Posterior vena cava (tissue), 2 donors: Measurements from ENCODE around the gene MARK2. TPM values are rescaled to one million over a fixed set of nuclear protein-coding genes. Genes with fewer than 3 reads are reported as not detected.

Source experiments
- DNase-seq: peaks from one replicate; pipeline ENCODE4 v3.0.0-alpha.2; 2020; ENCODE audit warnings: low spot score
- intact Hi-C, 2 donors: fragments of 100-400 bp; cut with DNase I; formaldehyde crosslinking; loops; one replicate each; pipeline versions ENCODE4 v1.14.1 to v1.14.2; 2022 to 2023
- total RNA-seq, 2 donors: library from RNA; stranded (reverse); fragmentation: NEBNext Ultra II Directional; extraction: Animal tissue kit (Norgen Biotek cat#: 25700); gene quantifications; one replicate each; pipeline ENCODE4 v1.2.1, GENCODE V29; 2021
- donor health status: DM: yes; HTN: yes; CAD: no.
- donor health status: DM: yes; HTN: yes; CAD: no.

Gene MARK2
- total RNA-seq, 2 donors from 2014 or later: 20.5 to 24.5 TPM

DNA sequence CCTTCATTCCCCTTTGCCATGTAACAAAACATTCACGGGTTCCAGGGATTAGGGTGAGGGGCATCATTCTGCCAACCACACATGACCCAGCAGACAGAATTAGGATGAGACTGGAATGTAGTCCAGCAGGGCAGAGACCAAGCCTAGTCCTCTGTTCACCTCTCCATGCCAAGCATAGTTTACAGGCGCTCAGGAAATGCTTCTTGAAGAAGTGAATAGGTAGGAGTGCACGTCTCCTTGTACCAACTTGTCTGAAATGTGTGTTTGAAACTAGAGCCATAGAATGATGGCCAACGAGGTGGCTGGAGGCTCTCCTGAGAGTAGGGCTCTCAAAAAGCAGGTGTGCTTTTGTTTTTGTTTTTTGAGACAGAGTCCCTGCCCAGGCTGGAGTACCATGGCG lies 17.5 kb upstream of the MARK2 start:
- intact Hi-C loops: no loop called here
- DNase-seq: no peak

- intact Hi-C loops: no loop called here
- DNase-seq: no peak
Measured at GRCh38 chr11:63826471-63827190, 12.3 kb upstream of the MARK2 start.

DNA sequence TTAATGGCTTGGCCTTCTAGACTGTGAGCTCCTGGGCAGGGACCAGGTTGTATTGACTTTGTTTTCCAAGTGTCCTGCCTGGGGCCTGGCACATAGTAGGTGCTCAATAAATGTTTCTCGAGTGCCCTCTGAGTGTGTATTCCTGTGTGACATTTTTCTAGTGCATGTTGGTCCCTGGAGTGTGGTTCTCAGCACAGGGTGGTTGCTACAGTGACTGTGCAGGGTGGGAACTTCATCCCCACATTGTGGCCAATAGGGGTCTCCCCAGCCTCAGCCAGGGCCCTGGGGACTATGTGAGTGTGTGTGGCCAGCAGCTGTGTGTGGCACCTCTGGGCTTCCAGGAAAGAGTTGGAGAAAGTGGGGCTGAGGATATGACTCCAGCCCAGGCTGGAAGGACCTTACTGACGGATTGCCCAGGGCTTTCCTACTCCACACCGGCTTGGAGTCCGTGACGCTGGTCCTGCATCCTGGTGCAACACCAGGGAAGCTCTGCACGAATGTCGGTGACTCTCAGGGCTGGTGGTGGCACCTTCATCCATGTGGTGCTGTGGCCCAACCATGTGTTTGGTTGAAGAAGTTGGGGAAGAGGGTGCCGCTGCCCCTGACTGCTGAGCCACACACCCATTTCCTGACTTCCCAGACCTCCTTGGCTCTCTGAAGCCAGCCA lies 9.0 kb upstream of the MARK2 start:
- DNase-seq: peak; percentile 53
- intact Hi-C loops: loop anchor here in 1 of 2 donors (10.0 kb wide), 1 partner anchor 315 kb away; no protein-coding TSS in a partner anchor

GRCh38 chr11:63831326-63831725 lies 7.6 kb upstream of the MARK2 start:
- DNase-seq: no peak
- intact Hi-C loops: loop anchor here in 1 of 2 donors (10.0 kb wide), 1 partner anchor 313 kb away; no protein-coding TSS in a partner anchor

- DNase-seq: peak; percentile 35
- intact Hi-C loops: loop anchor here in 1 of 2 donors (10.0 kb wide), 1 partner anchor 312 kb away; no protein-coding TSS in a partner anchor
Measured at GRCh38 chr11:63832336-63832735, 6.6 kb upstream of the MARK2 start.

- intact Hi-C loops: loop anchor here in 1 of 2 donors (10.0 kb wide), 1 partner anchor 312 kb away; no protein-coding TSS in a partner anchor
- peak; percentile 30 for DNase-seq
Measured at GRCh38 chr11:63833048-63833447, 5.9 kb upstream of the MARK2 start.

GRCh38 chr11:63834535-63835157 lies 4.3 kb upstream of the MARK2 start:
- peak; percentile 47 for DNase-seq
- intact Hi-C loops: loop anchor here (5.0 to 10.0 kb wide), 2 partner anchors 310 to 318 kb away; no protein-coding TSS in a partner anchor

- intact Hi-C loops: loop anchor here (5.0 to 10.0 kb wide), 2 partner anchors 310 to 317 kb away; no protein-coding TSS in a partner anchor
Measured at GRCh38 chr11:63835158-63835545, 3.8 kb upstream of the MARK2 start.

GRCh38 chr11:63837027-63837688 lies 1.8 kb upstream of the MARK2 start:
- intact Hi-C loops: loop anchor here (1.0 to 10.0 kb wide), 3 partner anchors 109 to 315 kb away; no protein-coding TSS in a partner anchor
- peak; percentile 83 for DNase-seq

More at GRCh38 chr11:63835158-63835545, 3.8 kb upstream of the MARK2 start:
- DNase-seq: peak; percentile 64

GRCh38 chr11:63837739-63838138 lies 1.2 kb upstream of the MARK2 start:
- intact Hi-C loops: loop anchor here (1.0 to 10.0 kb wide), 3 partner anchors 109 to 315 kb away; no protein-coding TSS in a partner anchor
- no peak for DNase-seq

DNA sequence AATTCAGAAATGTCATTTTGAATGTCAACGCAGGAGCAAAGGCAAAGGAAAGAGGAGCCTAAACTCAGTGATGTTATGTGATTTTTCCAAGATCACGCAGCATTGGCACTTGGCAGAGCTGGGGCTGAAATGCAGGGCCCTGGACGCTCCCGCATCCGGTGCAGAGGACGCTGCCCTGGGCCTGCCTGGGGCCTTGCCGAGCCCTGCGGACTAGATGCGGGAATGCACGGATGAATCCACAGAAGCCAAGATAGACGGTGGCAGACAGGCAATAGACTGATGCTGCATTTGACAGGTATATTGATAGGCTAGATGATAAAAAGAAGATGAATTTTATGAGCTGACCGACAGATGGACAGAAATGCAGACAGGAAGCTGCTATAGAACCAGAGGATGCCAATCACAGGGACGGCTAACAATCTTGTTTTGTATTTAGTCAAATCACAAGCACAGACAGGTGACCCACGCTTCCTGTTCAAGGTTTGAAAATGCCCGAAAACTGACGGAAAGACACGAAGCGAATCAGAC lies 696 bp upstream of the MARK2 start:
- peak; percentile 85 for DNase-seq
- intact Hi-C loops: loop anchor here (5.0 to 10.0 kb wide), 2 partner anchors 307 to 314 kb away; no protein-coding TSS in a partner anchor

- peak; percentile 84 for DNase-seq
- intact Hi-C loops: loop anchor here (5.0 to 10.0 kb wide), 2 partner anchors 305 to 313 kb away; no protein-coding TSS in a partner anchor
Measured at GRCh38 chr11:63839508-63840355, 822 bp downstream of the MARK2 start.

DNA sequence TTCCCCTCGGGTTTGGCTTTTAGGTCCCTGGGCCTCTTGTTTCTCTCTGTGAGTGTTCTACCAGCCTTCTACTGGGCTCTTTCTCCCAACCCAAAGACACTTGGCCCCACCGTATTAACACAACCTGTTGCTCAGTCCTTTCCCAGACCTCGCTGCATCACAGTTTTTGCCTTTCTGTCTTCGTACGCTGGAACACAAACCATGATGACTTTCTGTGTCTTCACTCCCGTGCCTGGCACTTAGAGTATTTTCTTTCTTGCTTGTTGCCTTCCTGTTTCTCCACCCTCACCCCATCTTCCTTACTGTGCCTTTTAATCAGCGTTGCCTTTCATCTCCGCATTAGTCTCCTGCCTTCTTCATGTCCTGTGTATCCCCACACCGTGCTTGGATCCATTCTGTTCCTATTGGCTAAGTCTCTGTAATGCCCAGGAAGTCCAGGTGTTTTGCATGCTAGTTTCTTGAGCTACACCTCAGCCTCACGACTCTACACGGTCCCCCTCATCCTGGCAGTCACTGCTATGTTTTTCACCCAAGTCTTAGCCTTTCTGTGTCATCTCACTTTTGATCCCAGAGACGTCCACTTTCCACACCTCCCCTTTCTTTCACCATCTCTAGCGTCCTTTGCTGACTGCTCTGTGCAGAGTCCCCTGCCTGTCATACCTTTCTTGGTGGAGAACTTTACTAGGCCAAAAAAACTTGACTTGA lies 1.6 kb downstream of the MARK2 start:
- intact Hi-C loops: no loop called here
- DNase-seq: no peak

GRCh38 chr11:63841554-63841953 lies 2.6 kb downstream of the MARK2 start:
- peak; percentile 48 for DNase-seq
- intact Hi-C loops: no loop called here

DNA sequence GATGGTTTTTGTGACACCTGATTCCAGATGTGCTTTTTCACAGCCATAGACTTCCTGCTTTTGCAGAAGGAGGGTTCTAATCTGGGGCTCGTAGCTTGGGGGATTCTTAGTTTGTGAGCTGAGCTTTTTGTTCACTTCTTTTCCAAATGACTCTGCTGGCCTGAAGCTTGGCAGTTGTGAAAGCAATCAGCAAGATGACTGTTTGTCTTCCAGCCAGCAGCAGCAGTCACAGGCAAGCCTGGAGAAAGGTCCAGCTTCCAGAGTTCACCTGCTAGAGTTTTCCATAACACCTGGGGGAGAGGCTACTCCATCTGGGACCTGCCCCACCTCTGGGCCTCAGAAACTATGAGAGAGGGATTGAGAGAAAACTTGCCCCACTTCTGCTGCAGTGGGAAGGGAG lies 4.1 kb downstream of the MARK2 start:
- peak; percentile 34 for DNase-seq
- intact Hi-C loops: no loop called here

- DNase-seq: peak; percentile 23
- intact Hi-C loops: no loop called here
Measured at GRCh38 chr11:63844836-63845235, 5.9 kb downstream of the MARK2 start.

DNA sequence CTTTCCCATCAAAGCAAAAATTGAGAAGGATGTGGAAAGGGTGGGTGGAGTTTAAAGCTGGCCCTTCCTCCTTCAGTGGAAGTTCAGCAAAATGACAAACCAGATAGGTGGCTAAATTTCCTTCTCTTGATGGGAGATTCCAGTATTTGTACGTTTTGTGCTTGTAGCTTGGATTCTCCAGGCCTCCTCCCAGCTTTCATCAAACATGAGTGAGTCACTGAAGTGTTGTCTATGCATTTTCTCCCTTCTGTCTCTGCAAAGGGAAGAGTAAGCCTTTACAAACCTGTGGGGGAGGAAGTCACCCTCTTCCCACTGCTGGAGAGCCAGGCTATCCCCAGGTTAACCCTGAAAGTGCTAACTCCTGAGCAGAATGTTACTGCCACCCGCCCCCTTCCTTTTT lies 6.4 kb downstream of the MARK2 start:
- intact Hi-C loops: no loop called here
- peak; percentile 43 for DNase-seq
